ENCODE measurements around the gene DYNC1I2.

Gene DYNC1I2

GRCh38 chr2:171687287-171688128 lies at the start of gene DYNC1I2:
TSS of gene DYNC1I2 (plus strand) at chr2:171687469. CDS start at chr2:171690156, 2,687 bp downstream.
- DNase-seq (ENCODE audit: low read depth in 2 of 2, low spot score in 1 of 2), result peak; percentile 42 to 44

- no peak for DNase-seq (ENCODE audit: low read depth in 2 of 2, low spot score in 1 of 2)
Measured at GRCh38 chr2:171651667-171652415, 35.4 kb upstream of the DYNC1I2 start.

GRCh38 chr2:171652416-171652785 lies 34.9 kb upstream of the DYNC1I2 start:
- DNase-seq (ENCODE audit: low read depth in 2 of 2, low spot score in 1 of 2), result no peak

GRCh38 chr2:171655586-171655985 lies 31.7 kb upstream of the DYNC1I2 start:
- DNase-seq (ENCODE audit: low read depth in 2 of 2, low spot score in 1 of 2), result no peak

GRCh38 chr2:171667041-171667440 lies 20.2 kb upstream of the DYNC1I2 start:
- DNase-seq (ENCODE audit: low read depth in 2 of 2, low spot score in 1 of 2), result no peak

- no peak for DNase-seq (ENCODE audit: low read depth in 2 of 2, low spot score in 1 of 2)
Measured at GRCh38 chr2:171668183-171668582, 19.1 kb upstream of the DYNC1I2 start.

GRCh38 chr2:171669121-171669520 lies 18.1 kb upstream of the DYNC1I2 start:
- DNase-seq (ENCODE audit: low read depth in 2 of 2, low spot score in 1 of 2), result no peak

- no peak for DNase-seq (ENCODE audit: low read depth in 2 of 2, low spot score in 1 of 2)
Measured at GRCh38 chr2:171670655-171671054, 16.6 kb upstream of the DYNC1I2 start.

- DNase-seq (ENCODE audit: low read depth in 2 of 2, low spot score in 1 of 2), result no peak
Measured at GRCh38 chr2:171671867-171672266, 15.4 kb upstream of the DYNC1I2 start.

GRCh38 chr2:171673905-171674304 lies 13.4 kb upstream of the DYNC1I2 start:
- DNase-seq (ENCODE audit: low read depth in 2 of 2, low spot score in 1 of 2), result no peak

GRCh38 chr2:171675810-171676345 lies 11.4 kb upstream of the DYNC1I2 start:
- no peak for DNase-seq (ENCODE audit: low read depth in 2 of 2, low spot score in 1 of 2)

GRCh38 chr2:171678619-171679018 lies 8.7 kb upstream of the DYNC1I2 start:
- DNase-seq (ENCODE audit: low read depth in 2 of 2, low spot score in 1 of 2), result no peak

GRCh38 chr2:171688129-171688465 lies 828 bp downstream of the DYNC1I2 start:
- no peak for DNase-seq (ENCODE audit: low read depth in 2 of 2, low spot score in 1 of 2)

GRCh38 chr2:171692331-171692730 lies 5.1 kb downstream of the DYNC1I2 start:
- DNase-seq (ENCODE audit: low read depth in 2 of 2, low spot score in 1 of 2), result no peak

- no peak for DNase-seq (ENCODE audit: low read depth in 2 of 2, low spot score in 1 of 2)
Measured at GRCh38 chr2:171702781-171703556, 15.7 kb downstream of the DYNC1I2 start.

GRCh38 chr2:171703574-171704347 lies 16.5 kb downstream of the DYNC1I2 start:
- no peak for DNase-seq (ENCODE audit: low read depth in 2 of 2, low spot score in 1 of 2)

GRCh38 chr2:171706152-171706803 lies 19.0 kb downstream of the DYNC1I2 start:
- no peak for DNase-seq (ENCODE audit: low read depth in 2 of 2, low spot score in 1 of 2)

GRCh38 chr2:171707752-171708151 lies 20.5 kb downstream of the DYNC1I2 start:
- no peak for DNase-seq (ENCODE audit: low read depth in 2 of 2, low spot score in 1 of 2)

- DNase-seq (ENCODE audit: low read depth in 2 of 2, low spot score in 1 of 2), result no peak
Measured at GRCh38 chr2:171709011-171709685, 21.9 kb downstream of the DYNC1I2 start.

- DNase-seq (ENCODE audit: low read depth in 2 of 2, low spot score in 1 of 2), result no peak
Measured at GRCh38 chr2:171711351-171711750, 24.1 kb downstream of the DYNC1I2 start.

All from stimulated activated CD8-positive, alpha-beta memory T cell treated with anti-CD3 and anti-CD28 coated beads, Interleukin-4, amount 100 ng/mL, for 1 hour (primary cell).